ENCODE measurements around the gene RAB4A. TPM values are rescaled to one million over a fixed set of nuclear protein-coding genes. Genes with fewer than 3 reads are reported as not detected.

RAB4A gene
- total and polyA plus RNA-seq, 2 donors (not counting 1 experiment from before 2014, with no cell fraction given), result 15.7 to 31.5 TPM

DNA sequence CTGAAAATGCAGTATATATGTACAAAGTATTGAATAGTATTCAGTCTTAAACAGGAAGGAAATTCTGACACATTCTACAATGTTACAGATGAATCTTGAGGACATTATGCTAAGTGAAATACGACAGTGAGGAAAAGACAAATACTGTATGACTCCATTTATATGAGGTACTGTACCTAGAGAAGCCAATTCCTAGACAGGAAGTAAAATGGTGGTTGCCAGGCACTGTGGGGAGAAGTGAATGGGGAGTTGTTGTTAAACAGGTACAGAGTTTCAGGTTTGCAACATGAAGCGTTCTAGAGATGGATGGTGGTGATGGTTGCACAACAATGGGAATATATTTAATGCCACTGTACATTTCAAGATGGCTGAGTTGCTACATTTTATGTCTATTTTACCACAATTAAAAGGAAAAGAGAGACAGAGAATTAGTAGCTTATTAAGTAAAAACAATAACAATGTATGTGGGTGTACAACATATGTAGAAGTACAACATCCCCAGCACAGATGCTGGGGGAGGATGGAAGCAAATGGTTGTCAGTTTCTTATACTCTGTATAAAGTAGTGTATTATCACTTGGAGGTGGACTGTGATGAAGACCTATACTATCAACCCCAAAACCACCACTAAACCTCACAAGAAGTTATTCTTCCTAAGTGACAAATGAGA, 3.9 kb upstream of the RAB4A start:
- TF ChIP-seq, protein P1, sequence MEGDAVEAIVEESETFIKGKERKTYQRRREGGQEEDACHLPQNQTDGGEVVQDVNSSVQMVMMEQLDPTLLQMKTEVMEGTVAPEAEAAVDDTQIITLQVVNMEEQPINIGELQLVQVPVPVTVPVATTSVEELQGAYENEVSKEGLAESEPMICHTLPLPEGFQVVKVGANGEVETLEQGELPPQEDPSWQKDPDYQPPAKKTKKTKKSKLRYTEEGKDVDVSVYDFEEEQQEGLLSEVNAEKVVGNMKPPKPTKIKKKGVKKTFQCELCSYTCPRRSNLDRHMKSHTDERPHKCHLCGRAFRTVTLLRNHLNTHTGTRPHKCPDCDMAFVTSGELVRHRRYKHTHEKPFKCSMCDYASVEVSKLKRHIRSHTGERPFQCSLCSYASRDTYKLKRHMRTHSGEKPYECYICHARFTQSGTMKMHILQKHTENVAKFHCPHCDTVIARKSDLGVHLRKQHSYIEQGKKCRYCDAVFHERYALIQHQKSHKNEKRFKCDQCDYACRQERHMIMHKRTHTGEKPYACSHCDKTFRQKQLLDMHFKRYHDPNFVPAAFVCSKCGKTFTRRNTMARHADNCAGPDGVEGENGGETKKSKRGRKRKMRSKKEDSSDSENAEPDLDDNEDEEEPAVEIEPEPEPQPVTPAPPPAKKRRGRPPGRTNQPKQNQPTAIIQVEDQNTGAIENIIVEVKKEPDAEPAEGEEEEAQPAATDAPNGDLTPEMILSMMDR (conservative IDR thresholded peaks at IDR 0.05 in 1 of 2, IDR thresholded peaks at IDR 0.05 in 1 of 2; ENCODE audit: low read depth in 1 of 2, low read length in 2 of 2), result no peak
- no peak for TF ChIP-seq EZH2 (IDR thresholded peaks at IDR 0.05; ENCODE audit: low read length, missing control alignments)
- no peaks in the 10 kb centered on the region for H3K36me3 ChIP-seq (ENCODE audit: control insufficient read depth, insufficient read depth, low read length)
- H3K9me3 ChIP-seq (ENCODE audit: control insufficient read depth, insufficient read depth, low read depth, low read length), result no peaks in the 10 kb centered on the region
- no peak overlapping the region for H3K4me2 ChIP-seq (ENCODE audit: extremely low read depth, insufficient read depth, low read length)
- H4K20me1 ChIP-seq (ENCODE audit: control insufficient read depth, extremely low read depth, insufficient read depth, low read length), result no peaks in the 10 kb centered on the region
- DNase-seq (ENCODE audit: low read depth in 2 of 2), result no peak
- H3K27me3 ChIP-seq (ENCODE audit: control insufficient read depth, insufficient read depth, low read length), result no peaks in the 10 kb centered on the region
- H3K4me3 ChIP-seq (replicated peaks in 1 of 4; ENCODE audit: control extremely low read depth in 1 of 4, insufficient read depth in 1 of 4, low read depth in 3 of 4, low read length in 4 of 4), result no peak overlapping the region
- H2AFZ ChIP-seq (ENCODE audit: low read length), result no peak overlapping the region
- no peak overlapping the region for H3K27ac ChIP-seq (ENCODE audit: insufficient read depth, low read length)
- no peak overlapping the region for H3K9ac ChIP-seq (ENCODE audit: insufficient read depth, low read length)
- H3K4me1 ChIP-seq (ENCODE audit: control insufficient read depth, extremely low read depth, insufficient read depth, low read length), result no peaks in the 10 kb centered on the region
- peaks cover 3% of the 10 kb centered on the region for H3K79me2 ChIP-seq (ENCODE audit: control insufficient read depth, insufficient read depth, low read length)

DNA sequence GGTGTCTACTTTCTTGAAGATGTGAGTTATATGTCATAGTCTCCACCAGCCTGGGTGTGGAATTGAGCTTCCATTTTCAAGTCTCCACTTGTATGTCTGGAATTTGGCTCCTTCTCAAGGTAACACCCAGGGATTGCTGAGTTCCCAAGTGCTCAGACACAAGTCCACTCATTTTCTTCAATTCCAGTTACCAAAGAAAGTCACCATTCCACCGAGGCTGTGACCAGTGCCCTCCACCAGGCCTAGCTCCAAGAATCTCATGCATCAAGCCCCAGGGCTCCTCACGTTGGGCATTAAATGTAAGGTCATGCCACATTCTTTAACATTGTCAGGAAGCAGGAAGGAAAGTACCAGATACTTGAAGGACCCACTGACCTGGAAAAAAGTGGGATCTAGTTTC, 2.4 kb upstream of the RAB4A start:
- peaks cover 5% of the 10 kb centered on the region for H3K4me1 ChIP-seq (ENCODE audit: control insufficient read depth, extremely low read depth, insufficient read depth, low read length)
- no peaks in the 10 kb centered on the region for H4K20me1 ChIP-seq (ENCODE audit: control insufficient read depth, extremely low read depth, insufficient read depth, low read length)
- H3K27ac ChIP-seq (ENCODE audit: insufficient read depth, low read length), result no peak overlapping the region
- no peak overlapping the region for H3K4me3 ChIP-seq (replicated peaks in 1 of 4; ENCODE audit: control extremely low read depth in 1 of 4, insufficient read depth in 1 of 4, low read depth in 3 of 4, low read length in 4 of 4)
- H3K9me3 ChIP-seq (ENCODE audit: control insufficient read depth, insufficient read depth, low read depth, low read length), result no peaks in the 10 kb centered on the region
- H2AFZ ChIP-seq (ENCODE audit: low read length), result no peak overlapping the region
- H3K36me3 ChIP-seq (ENCODE audit: control insufficient read depth, insufficient read depth, low read length), result no peaks in the 10 kb centered on the region
- H3K79me2 ChIP-seq (ENCODE audit: control insufficient read depth, insufficient read depth, low read length), result peaks cover 19% of the 10 kb centered on the region
- no peaks in the 10 kb centered on the region for H3K27me3 ChIP-seq (ENCODE audit: control insufficient read depth, insufficient read depth, low read length)
- DNase-seq (ENCODE audit: low read depth in 2 of 2), result peak in 1 of 2 donors; percentile 64
- no peak overlapping the region for H3K9ac ChIP-seq (ENCODE audit: insufficient read depth, low read length)
- H3K4me2 ChIP-seq (ENCODE audit: extremely low read depth, insufficient read depth, low read length), result no peak overlapping the region
- TF ChIP-seq EZH2 (IDR thresholded peaks at IDR 0.05; ENCODE audit: low read length, missing control alignments), result no peak
- TF ChIP-seq, protein P1 (conservative IDR thresholded peaks at IDR 0.05 in 1 of 2, IDR thresholded peaks at IDR 0.05 in 1 of 2; ENCODE audit: low read depth in 1 of 2, low read length in 2 of 2), result no peak

DNA sequence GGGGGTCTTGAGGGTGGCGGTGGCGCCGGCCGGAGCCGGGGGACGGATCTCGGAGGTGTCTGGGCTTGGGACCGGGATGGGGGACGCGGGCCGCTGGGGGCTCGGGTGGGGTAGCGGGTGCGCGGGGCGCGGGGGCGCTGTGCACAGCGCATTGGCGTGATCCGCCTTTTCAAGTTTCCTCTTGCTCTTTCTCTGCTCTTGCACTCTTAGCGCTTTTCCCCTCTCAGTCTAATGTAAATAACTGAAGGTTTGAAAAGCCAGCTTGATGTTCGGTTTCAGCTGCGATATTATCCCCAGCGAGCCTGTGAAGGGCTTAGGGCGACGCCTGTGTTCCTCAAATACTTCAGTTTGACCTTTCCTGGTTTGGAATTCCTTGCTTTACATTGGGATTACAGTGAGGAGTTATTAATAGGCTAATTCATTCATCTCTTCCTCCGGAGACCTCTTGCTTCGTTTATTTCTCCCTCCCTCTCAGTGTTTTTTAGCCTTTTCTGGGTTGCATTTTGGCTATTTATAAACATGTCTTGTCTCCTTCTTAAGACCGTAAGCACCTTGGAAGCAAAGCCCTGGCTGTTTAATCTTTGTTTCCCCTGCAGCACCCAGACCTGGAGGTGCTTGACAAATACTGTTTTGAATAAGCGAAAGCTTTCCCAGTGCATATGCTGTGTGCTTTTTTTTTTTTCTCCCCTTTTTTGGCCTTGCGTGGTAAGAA, 693 bp downstream of the RAB4A start:
- Histone ChIP-seq H3K9me3 (ENCODE audit: control insufficient read depth, insufficient read depth, low read depth, low read length) (no peaks in the 10 kb centered on the region), H3K4me1 (ENCODE audit: control insufficient read depth, extremely low read depth, insufficient read depth, low read length) (peaks cover 7% of the 10 kb centered on the region), H2AFZ (ENCODE audit: low read length) (peak overlapping the region; percentile 66), H3K9ac (ENCODE audit: insufficient read depth, low read length) (peak overlapping the region; percentile 70), H3K4me3 (replicated peaks in 1 of 4; ENCODE audit: control extremely low read depth in 1 of 4, insufficient read depth in 1 of 4, low read depth in 3 of 4, low read length in 4 of 4) (peak overlapping the region; percentile 56 to 98 (median 71)), H4K20me1 (ENCODE audit: control insufficient read depth, extremely low read depth, insufficient read depth, low read length) (no peaks in the 10 kb centered on the region), H3K4me2 (ENCODE audit: extremely low read depth, insufficient read depth, low read length) (peak overlapping the region; percentile 99), H3K79me2 (ENCODE audit: control insufficient read depth, insufficient read depth, low read length) (peaks cover 41% of the 10 kb centered on the region), H3K27ac (ENCODE audit: insufficient read depth, low read length) (peak overlapping the region; percentile 11), H3K27me3 (ENCODE audit: control insufficient read depth, insufficient read depth, low read length) (no peaks in the 10 kb centered on the region), H3K36me3 (ENCODE audit: control insufficient read depth, insufficient read depth, low read length) (no peaks in the 10 kb centered on the region)
- no peak for TF ChIP-seq EZH2 (IDR thresholded peaks at IDR 0.05; ENCODE audit: low read length, missing control alignments)
- peak; percentile 24 to 43 for DNase-seq (ENCODE audit: low read depth in 2 of 2)

Measured in fibroblast of lung (primary cell).